RWPE2 (cell line): ENCODE data around the gene HIVEP2.

Experiments used
- ATAC-seq: fragments of 200-7000 bp; cut with Tn5 transposase; 3 replicates; pipeline ENCODE4 v1.9.1; 2021; ENCODE audit warnings: low read depth
- DNase-seq: peaks from one replicate; pipeline ENCODE4 v3.0.0-alpha.2; 2020; ENCODE audit warnings: low spot score
- H3K27ac ChIP-seq: fragments of 450-650 bp; 2 replicates; pipeline ENCODE4 v1.5.1; 2017; ENCODE audit warnings: mild to moderate bottlenecking; ENCODE audit not compliant: poor library complexity, severe bottlenecking
- H3K27me3 ChIP-seq: fragments of 250-450 bp; sonication (Bioruptor Pico); 2 replicates; pipeline ENCODE4 v1.5.1; 2021; ENCODE audit warnings: mild to moderate bottlenecking, moderate library complexity; ENCODE audit not compliant: insufficient read depth, poor library complexity, severe bottlenecking
- H3K36me3 ChIP-seq: fragments of 250-450 bp; sonication (Bioruptor Pico); 2 replicates; pipeline ENCODE4 v1.5.1; 2020; ENCODE audit warnings: low read depth, mild to moderate bottlenecking, moderate library complexity
- H3K4me1 ChIP-seq: fragments of 250-450 bp; sonication (Bioruptor Pico); 2 replicates; pipeline ENCODE4 v1.5.1; 2021; ENCODE audit warnings: mild to moderate bottlenecking, moderate library complexity; ENCODE audit not compliant: insufficient read depth, poor library complexity, severe bottlenecking
- H3K4me3 ChIP-seq: fragments of 250-450 bp; sonication (Bioruptor Pico); 2 replicates; pipeline ENCODE4 v1.5.1; 2021; ENCODE audit warnings: mild to moderate bottlenecking, moderate library complexity; ENCODE audit not compliant: severe bottlenecking
- H3K9me3 ChIP-seq: fragments of 250-450 bp; sonication (Bioruptor Pico); 2 replicates; pipeline ENCODE4 v1.5.1; 2021; ENCODE audit warnings: mild to moderate bottlenecking, moderate library complexity; ENCODE audit not compliant: severe bottlenecking
- CTCF ChIP-seq: fragments of 450-650 bp; IDR thresholded peaks from one replicate; pipeline ENCODE4 v1.5.1; 2017; ENCODE audit warnings: mild to moderate bottlenecking, moderate library complexity; ENCODE audit not compliant: poor library complexity, severe bottlenecking

HIVEP2 gene

GRCh38 chr6:142848976-142849375 is 96.0 kb downstream of the HIVEP2 start:
- no peak for TF ChIP-seq CTCF
- no peak overlapping the region for H3K27ac ChIP-seq
- H3K4me3 ChIP-seq, result no peak overlapping the region
- peaks cover 67% of the 10 kb centered on the region for H3K4me1 ChIP-seq
- H3K36me3 ChIP-seq, result no peaks in the 10 kb centered on the region
- no peak for DNase-seq
- no peak for ATAC-seq
- H3K27me3 ChIP-seq, result no peaks in the 10 kb centered on the region
- no peaks in the 10 kb centered on the region for H3K9me3 ChIP-seq

GRCh38 chr6:142848156-142848555 is 96.8 kb downstream of the HIVEP2 start:
- Histone ChIP-seq H3K27me3 (no peaks in the 10 kb centered on the region), H3K4me1 (peaks cover 74% of the 10 kb centered on the region), H3K36me3 (no peaks in the 10 kb centered on the region), H3K9me3 (no peaks in the 10 kb centered on the region), H3K27ac (peak overlapping the region; percentile 71), H3K4me3 (no peak overlapping the region)
- TF ChIP-seq CTCF, result no peak
- DNase-seq (no peak), ATAC-seq (no peak)

GRCh38 chr6:142846883-142847287 is 98.1 kb downstream of the HIVEP2 start:
- TF ChIP-seq CTCF, result no peak
- no peaks in the 10 kb centered on the region for H3K27me3 ChIP-seq
- ATAC-seq (peak; percentile 78), DNase-seq (peak; percentile 60)
- no peaks in the 10 kb centered on the region for H3K9me3 ChIP-seq
- H3K36me3 ChIP-seq, result no peaks in the 10 kb centered on the region
- H3K4me1 ChIP-seq, result peaks cover 79% of the 10 kb centered on the region
- peak overlapping the region; percentile 71 for H3K27ac ChIP-seq
- H3K4me3 ChIP-seq, result no peak overlapping the region

GRCh38 chr6:142846459-142846831 is 98.5 kb downstream of the HIVEP2 start:
- Histone ChIP-seq H3K27ac (peak overlapping the region; percentile 71), H3K4me3 (no peak overlapping the region), H3K36me3 (no peaks in the 10 kb centered on the region), H3K4me1 (peaks cover 77% of the 10 kb centered on the region), H3K27me3 (no peaks in the 10 kb centered on the region), H3K9me3 (no peaks in the 10 kb centered on the region)
- ATAC-seq (peak; percentile 32; the same call in 2 of the 3 replicates), DNase-seq (no peak)
- no peak for TF ChIP-seq CTCF

- Histone ChIP-seq H3K4me3 (no peak overlapping the region), H3K36me3 (no peaks in the 10 kb centered on the region), H3K4me1 (peaks cover 71% of the 10 kb centered on the region), H3K27me3 (no peaks in the 10 kb centered on the region), H3K9me3 (no peaks in the 10 kb centered on the region), H3K27ac (peak overlapping the region; percentile 71)
- peak; percentile 65 for DNase-seq
- no peak for TF ChIP-seq CTCF
- ATAC-seq, result peak; percentile 47
These were observed 99.1 kb downstream of the HIVEP2 start for GRCh38 chr6:142845624-142846458.
